ENCODE data around the gene GOLIM4. TPM values are rescaled to one million over a fixed set of nuclear protein-coding genes. Genes with fewer than 3 reads are reported as not detected.

GOLIM4 gene
- total and polyA plus RNA-seq, 7 donors: 8.6 to 34.1 (median 13.4) TPM

GRCh38 chr3:168073842-168074605, 21.7 kb downstream of the GOLIM4 start:
- Histone ChIP-seq H3K36me3 (ENCODE audit: insufficient read depth in 1 of 2, low read depth in 1 of 2) (no peaks in the 10 kb centered on the region), H3K4me1 (peaks cover 14% of the 10 kb centered on the region), H3K9me3 (no peaks in the 10 kb centered on the region), H3K27me3 (ENCODE audit: insufficient read depth in 3 of 3, low read length in 2 of 3) (no peaks in the 10 kb centered on the region), H3K4me3 (no peak overlapping the region), H3K27ac (no peak overlapping the region)
- TF ChIP-seq CTCF (IDR thresholded peaks at IDR 0.05): no peak
- ATAC-seq (peak in 3 of 4 donors; percentile 27 to 69 (median 40)), DNase-seq (no peak)
- intact Hi-C loops (cut with DNase I): no loop called here
- 74 to 78% (median 76%) methylated on average over 4 of the region's 4 CpGs for WGBS, 3 donors

- peaks cover 14% of the 10 kb centered on the region for H3K4me1 ChIP-seq
- H3K36me3 ChIP-seq (ENCODE audit: insufficient read depth in 1 of 2, low read depth in 1 of 2): no peaks in the 10 kb centered on the region
- no peak for TF ChIP-seq CTCF (IDR thresholded peaks at IDR 0.05)
- ATAC-seq (no peak), DNase-seq (no peak)
- intact Hi-C loops (cut with DNase I): no loop called here
- H3K27ac ChIP-seq: no peak overlapping the region
- H3K9me3 ChIP-seq: no peaks in the 10 kb centered on the region
- no peak overlapping the region for H3K4me3 ChIP-seq
- no peaks in the 10 kb centered on the region for H3K27me3 ChIP-seq (ENCODE audit: insufficient read depth in 3 of 3, low read length in 2 of 3)
Measured at GRCh38 chr3:168072323-168072650, 23.4 kb downstream of the GOLIM4 start.

- DNase-seq (no peak), ATAC-seq (peak in 1 of 4 donors; percentile 19)
- Histone ChIP-seq H3K27me3 (ENCODE audit: insufficient read depth in 3 of 3, low read length in 2 of 3) (no peaks in the 10 kb centered on the region), H3K36me3 (ENCODE audit: insufficient read depth in 1 of 2, low read depth in 1 of 2) (no peaks in the 10 kb centered on the region), H3K4me3 (no peak overlapping the region), H3K9me3 (no peaks in the 10 kb centered on the region), H3K4me1 (peaks cover 14% of the 10 kb centered on the region), H3K27ac (no peak overlapping the region)
- TF ChIP-seq CTCF (IDR thresholded peaks at IDR 0.05): no peak
- 71 to 83% (median 79%) methylated on average over 8 of the region's 8 CpGs for WGBS, 3 donors
- intact Hi-C loops (cut with DNase I): no loop called here
Measured at GRCh38 chr3:168071591-168072322, 24.0 kb downstream of the GOLIM4 start.

- ATAC-seq (no peak), DNase-seq (no peak)
- no peaks in the 10 kb centered on the region for H3K36me3 ChIP-seq (ENCODE audit: insufficient read depth in 1 of 2, low read depth in 1 of 2)
- H3K4me3 ChIP-seq: no peak overlapping the region
- no peaks in the 10 kb centered on the region for H3K27me3 ChIP-seq (ENCODE audit: insufficient read depth in 3 of 3, low read length in 2 of 3)
- H3K9me3 ChIP-seq: no peaks in the 10 kb centered on the region
- TF ChIP-seq CTCF (IDR thresholded peaks at IDR 0.05): no peak
- intact Hi-C loops (cut with DNase I): no loop called here
- H3K27ac ChIP-seq: no peak overlapping the region
- peaks cover 18% of the 10 kb centered on the region for H3K4me1 ChIP-seq
- 32 to 57% (median 35%) methylated on average over 2 of the region's 2 CpGs for WGBS, 3 donors
Measured at GRCh38 chr3:168070919-168071318, 24.8 kb downstream of the GOLIM4 start.

Measured in psoas muscle (tissue), 8 donors.